ENCODE data around the gene ZNF106. TPM values are rescaled to one million over a fixed set of nuclear protein-coding genes. Genes with fewer than 3 reads are reported as not detected.

ZNF106 gene
- total RNA-seq, 1 donor from 2014 or later = 69.6 TPM

GRCh38 chr15:42491539-42492225 is 741 bp upstream of the ZNF106 start:
- H3K4me2 ChIP-seq (ENCODE audit: low read length) = peak overlapping the region; percentile 99
- no peaks in the 10 kb centered on the region for H3K27me3 ChIP-seq (ENCODE audit: insufficient read depth, low read length)
- H2AFZ ChIP-seq (ENCODE audit: low read depth, low read length) = peak overlapping the region; percentile 88
- peak overlapping the region; percentile 100 for H3K27ac ChIP-seq (ENCODE audit: low read depth, low read length)
- H3K4me3 ChIP-seq (ENCODE audit: insufficient read depth, low read depth, low read length) = peak overlapping the region; percentile 91
- H3K36me3 ChIP-seq (ENCODE audit: insufficient read depth, low read length) = no peaks in the 10 kb centered on the region
- H3K79me2 ChIP-seq (ENCODE audit: insufficient read depth, low read length) = peaks cover 49% of the 10 kb centered on the region
- FAIRE-seq = no peak
- H3K9ac ChIP-seq (ENCODE audit: low read length) = peak overlapping the region; percentile 98
- Mint-ChIP-seq H3K27me3 (ENCODE audit: low read depth, unreplicated experiment) (no peaks in the 10 kb centered on the region), H3K4me1 (ENCODE audit: low read depth, unreplicated experiment) (peaks cover 25% of the 10 kb centered on the region), H3K9me3 (ENCODE audit: unreplicated experiment) (no peaks in the 10 kb centered on the region), H3K27ac (ENCODE audit: unreplicated experiment) (peak overlapping the region; percentile 100), H3K36me3 (ENCODE audit: low read depth, unreplicated experiment) (no peaks in the 10 kb centered on the region), H3K4me3 (ENCODE audit: unreplicated experiment) (peak overlapping the region; percentile 86)
- DNase-seq (ENCODE audit: low read depth) = peak; percentile 74
- H4K20me1 ChIP-seq (ENCODE audit: insufficient read depth, low read length) = peaks cover 5% of the 10 kb centered on the region
- H3K9me3 ChIP-seq (ENCODE audit: insufficient read depth, low read depth, low read length) = no peaks in the 10 kb centered on the region
- TF ChIP-seq EZH2 (IDR thresholded peaks at IDR 0.05; ENCODE audit: insufficient read depth, low read length) (no peak), CTCF (IDR thresholded peaks at IDR 0.05; ENCODE audit: insufficient read depth, low read depth, low read length) (no peak)
- H3K4me1 ChIP-seq (ENCODE audit: insufficient read depth, low read length) = peaks cover 16% of the 10 kb centered on the region

GRCh38 chr15:42490291-42490670 is 660 bp downstream of the ZNF106 start:
- peak overlapping the region; percentile 88 for H2AFZ ChIP-seq (ENCODE audit: low read depth, low read length)

More at GRCh38 chr15:42490291-42490670, 660 bp downstream of the ZNF106 start:
- H3K4me3 Mint-ChIP-seq (ENCODE audit: unreplicated experiment) = peak overlapping the region; percentile 86
- Histone ChIP-seq H3K9me3 (ENCODE audit: insufficient read depth, low read depth, low read length) (no peaks in the 10 kb centered on the region), H3K27me3 (ENCODE audit: insufficient read depth, low read length) (no peaks in the 10 kb centered on the region), H3K4me3 (ENCODE audit: insufficient read depth, low read depth, low read length) (peak overlapping the region; percentile 91), H3K4me1 (ENCODE audit: insufficient read depth, low read length) (peaks cover 16% of the 10 kb centered on the region), H3K4me2 (ENCODE audit: low read length) (peak overlapping the region; percentile 99), H4K20me1 (ENCODE audit: insufficient read depth, low read length) (peaks cover 8% of the 10 kb centered on the region), H3K36me3 (ENCODE audit: insufficient read depth, low read length) (no peaks in the 10 kb centered on the region), H3K27ac (ENCODE audit: low read depth, low read length) (peak overlapping the region; percentile 100), H3K79me2 (ENCODE audit: insufficient read depth, low read length) (peaks cover 52% of the 10 kb centered on the region), H3K9ac (ENCODE audit: low read length) (peak overlapping the region; percentile 98)
- no peak for DNase-seq (ENCODE audit: low read depth)
- no peaks in the 10 kb centered on the region for H3K27me3 Mint-ChIP-seq (ENCODE audit: low read depth, unreplicated experiment)
- TF ChIP-seq EZH2 (IDR thresholded peaks at IDR 0.05; ENCODE audit: insufficient read depth, low read length) (no peak), CTCF (IDR thresholded peaks at IDR 0.05; ENCODE audit: insufficient read depth, low read depth, low read length) (no peak)
- no peaks in the 10 kb centered on the region for H3K36me3 Mint-ChIP-seq (ENCODE audit: low read depth, unreplicated experiment)
- H3K4me1 Mint-ChIP-seq (ENCODE audit: low read depth, unreplicated experiment) = peaks cover 23% of the 10 kb centered on the region
- no peaks in the 10 kb centered on the region for H3K9me3 Mint-ChIP-seq (ENCODE audit: unreplicated experiment)
- no peak for FAIRE-seq
- H3K27ac Mint-ChIP-seq (ENCODE audit: unreplicated experiment) = peak overlapping the region; percentile 100
